Liver (tissue), 9 donors: ENCODE measurements around the gene PSMB10. TPM values are rescaled to one million over a fixed set of nuclear protein-coding genes. Genes with fewer than 3 reads are reported as not detected.

ENCODE experiments used
- DNase-seq: peaks from one replicate; pipeline ENCODE4 v3.0.0-alpha.2; 2017; ENCODE audit warnings: low spot score
- H3K27ac ChIP-seq, 2 donors: one replicate each; pipeline ENCODE4 v1.7.0; 2013; ENCODE audit warnings: inconsistent platforms in 2 of 2, low read length in 2 of 2, control low read depth in 1 of 2, low read depth in 1 of 2, mild to moderate bottlenecking in 1 of 2
- H3K27me3 ChIP-seq, 4 donors: one replicate each; pipeline versions ENCODE4 v1.6.1 to v1.7.0; 2013; ENCODE audit warnings: low read length in 3 of 4, inconsistent platforms in 1 of 4, mild to moderate bottlenecking in 1 of 4, moderate library complexity in 1 of 4; ENCODE audit not compliant: control insufficient read depth in 4 of 4, insufficient read depth in 4 of 4
- H3K36me3 ChIP-seq, 4 donors: one replicate each; pipeline versions ENCODE4 v1.6.1 to v1.7.0; 2013; ENCODE audit warnings: low read length in 3 of 4, mild to moderate bottlenecking in 3 of 4, low read depth in 1 of 4, moderate library complexity in 1 of 4; ENCODE audit not compliant: control insufficient read depth in 4 of 4, insufficient read depth in 3 of 4
- H3K4me1 ChIP-seq, 4 donors: one replicate each; pipeline versions ENCODE4 v1.6.1 to v1.7.0; 2013; ENCODE audit warnings: low read length in 3 of 4, mild to moderate bottlenecking in 3 of 4, moderate library complexity in 1 of 4; ENCODE audit not compliant: control insufficient read depth in 4 of 4, insufficient read depth in 4 of 4
- H3K4me3 ChIP-seq, 3 donors: one replicate each; pipeline versions ENCODE4 v1.6.1 to v1.7.0; 2013; ENCODE audit warnings: low read length in 3 of 3, control low read depth in 1 of 3, low read depth in 1 of 3, mild to moderate bottlenecking in 1 of 3
- H3K9ac ChIP-seq, 2 donors: one replicate each; pipeline ENCODE4 v1.7.0; 2013; ENCODE audit warnings: low read length in 2 of 2, mild to moderate bottlenecking in 2 of 2, moderate library complexity in 2 of 2, control low read depth in 1 of 2, low read depth in 1 of 2
- H3K9me3 ChIP-seq, 4 donors: one replicate each; pipeline versions ENCODE4 v1.6.1 to v1.7.0; 2013; ENCODE audit warnings: low read length in 3 of 4; ENCODE audit not compliant: control insufficient read depth in 4 of 4
- EGR1 ChIP-seq, 2 donors: IDR thresholded peaks; 2 replicates each; pipeline ENCODE4 v1.6.1; 2016 to 2018; ENCODE audit warnings: antibody characterized with exemption in 2 of 2, low read depth in 2 of 2
- FOXA1 ChIP-seq: IDR thresholded peaks from 2 replicates; pipeline ENCODE4 v1.6.1; 2016; ENCODE audit warnings: antibody characterized with exemption
- FOXA2 ChIP-seq: IDR thresholded peaks from 2 replicates; pipeline ENCODE4 v1.6.1; 2016; ENCODE audit warnings: antibody characterized with exemption
- GABPA ChIP-seq, 2 donors: IDR thresholded peaks in 1 of 2; conservative IDR thresholded peaks in 1 of 2; 2 replicates each; pipeline ENCODE4 v1.6.1; 2016; ENCODE audit warnings: antibody characterized with exemption in 2 of 2, mild to moderate bottlenecking in 1 of 2, moderate library complexity in 1 of 2
- HNF4A ChIP-seq, 2 donors: conservative IDR thresholded peaks; 2 replicates each; pipeline ENCODE4 v1.6.1; 2016; ENCODE audit warnings: antibody characterized with exemption in 2 of 2, mild to moderate bottlenecking in 2 of 2
- HNF4G ChIP-seq: IDR thresholded peaks from 2 replicates; pipeline ENCODE4 v1.6.1; 2016; ENCODE audit warnings: antibody characterized with exemption
- JUND ChIP-seq, 2 donors: IDR thresholded peaks; 2 replicates each; pipeline ENCODE4 v1.6.1; 2016; ENCODE audit warnings: antibody characterized with exemption in 2 of 2
- NR2F2 ChIP-seq: IDR thresholded peaks from 2 replicates; pipeline ENCODE4 v1.6.1; 2016; ENCODE audit warnings: antibody characterized with exemption
- RXRA ChIP-seq, 2 donors: IDR thresholded peaks; 2 replicates each; pipeline ENCODE4 v1.6.1; 2017 to 2018; ENCODE audit warnings: antibody characterized with exemption in 2 of 2, mild to moderate bottlenecking in 1 of 2
- SP1 ChIP-seq: IDR thresholded peaks from 2 replicates; pipeline ENCODE4 v1.6.1; 2018; ENCODE audit warnings: antibody characterized with exemption, mild to moderate bottlenecking
- TAF1 ChIP-seq: conservative IDR thresholded peaks from 2 replicates; pipeline ENCODE4 v1.6.1; 2016; ENCODE audit warnings: antibody characterized with exemption, mild to moderate bottlenecking
- YY1 ChIP-seq: IDR thresholded peaks from 2 replicates; pipeline ENCODE4 v1.6.1; 2016; ENCODE audit warnings: antibody characterized with exemption, mild to moderate bottlenecking
- WGBS: extraction: QIAGEN DNeasy Blood & Tissue Kit; methylation state at CpG from one replicate; pipeline ENCODE4 v1.1.7; 2013; 5-methylcytosine and 5-hydroxymethylcytosine counted together
- polyA plus RNA-seq, 2 donors: library from polyadenylated mRNA; stranded (reverse) in 1 of 2; unstranded in 1 of 2; fragments of 200-250 nt in 1 of 2; fragments of >200 nt in 1 of 2; fragmentation: Nextera tagmentation in 1 of 2; extraction: Ambion mirVana in 1 of 2; gene quantifications; one replicate each; pipeline versions ENCODE4 v1.2.1 to v1.2.3, GENCODE V29; 2013 to 2015
- total RNA-seq, 2 donors: library from RNA; depleted of rRNA; stranded (reverse); fragments of >200 nt; gene quantifications; one replicate each; pipeline ENCODE4 v1.2.3, GENCODE V29; 2014
- TF ChIP-seq, protein P1 (sequence below): IDR thresholded peaks from 2 replicates; pipeline ENCODE4 v1.6.1; 2016; ENCODE audit warnings: antibody characterized with exemption
- TF ChIP-seq, protein P2 (sequence below): IDR thresholded peaks from 2 replicates; pipeline ENCODE4 v1.6.1; 2016; ENCODE audit warnings: antibody characterized with exemption
- TF ChIP-seq, protein P3 (sequence below): fragments of 150-350 bp; IDR thresholded peaks from 2 replicates; pipeline ENCODE4 v1.5.1; 2017; ENCODE audit warnings: improper control_type of control experiment, low read depth, low read length; ENCODE audit not compliant: missing input control
- TF ChIP-seq, protein P4 (sequence below): IDR thresholded peaks from 2 replicates; pipeline ENCODE4 v1.6.1; 2016; ENCODE audit warnings: antibody characterized with exemption, mild to moderate bottlenecking
- donor health status: healthy.
- donor health status: healthy.
- donor health status: healthy.
- donor health status: healthy.
- donor health status: healthy.

The PSMB10 gene
- total and polyA plus RNA-seq, 4 donors, result 24.8 to 48.2 (median 32.3) TPM

DNA sequence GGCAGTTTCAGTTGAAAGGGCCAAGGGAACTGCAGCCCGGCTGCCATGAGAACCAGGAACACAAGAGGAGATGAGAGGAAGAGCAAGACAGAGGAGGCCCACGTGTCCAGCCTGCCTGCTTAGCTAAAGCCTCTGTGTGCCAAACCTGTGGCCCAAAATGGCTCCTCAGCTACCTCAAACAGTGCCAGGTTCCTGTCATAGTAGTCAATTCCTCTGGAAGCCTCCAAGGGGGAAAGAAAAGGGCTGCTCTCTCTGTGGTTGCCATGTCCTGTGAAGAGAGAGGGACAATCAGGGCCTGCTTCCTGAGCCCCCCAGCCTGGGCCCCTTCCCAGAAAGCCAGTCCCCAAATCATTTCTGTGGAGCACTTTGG lies 26.6 kb upstream of the PSMB10 start:
- TF ChIP-seq TAF1 (no peak), EGR1 (IDR thresholded peaks at IDR 0.05; ENCODE audit: low read depth in 2 of 2) (no peak), NR2F2 (no peak), RXRA (IDR thresholded peaks at IDR 0.05) (no peak), FOXA1 (no peak), FOXA2 (no peak), SP1 (no peak), GABPA (IDR thresholded peaks at IDR 0.05 in 1 of 2, conservative IDR thresholded peaks at IDR 0.05 in 1 of 2) (no peak), JUND (IDR thresholded peaks at IDR 0.05) (no peak), YY1 (no peak), HNF4A (conservative IDR thresholded peaks at IDR 0.05) (no peak)
- TF ChIP-seq, protein P1, sequence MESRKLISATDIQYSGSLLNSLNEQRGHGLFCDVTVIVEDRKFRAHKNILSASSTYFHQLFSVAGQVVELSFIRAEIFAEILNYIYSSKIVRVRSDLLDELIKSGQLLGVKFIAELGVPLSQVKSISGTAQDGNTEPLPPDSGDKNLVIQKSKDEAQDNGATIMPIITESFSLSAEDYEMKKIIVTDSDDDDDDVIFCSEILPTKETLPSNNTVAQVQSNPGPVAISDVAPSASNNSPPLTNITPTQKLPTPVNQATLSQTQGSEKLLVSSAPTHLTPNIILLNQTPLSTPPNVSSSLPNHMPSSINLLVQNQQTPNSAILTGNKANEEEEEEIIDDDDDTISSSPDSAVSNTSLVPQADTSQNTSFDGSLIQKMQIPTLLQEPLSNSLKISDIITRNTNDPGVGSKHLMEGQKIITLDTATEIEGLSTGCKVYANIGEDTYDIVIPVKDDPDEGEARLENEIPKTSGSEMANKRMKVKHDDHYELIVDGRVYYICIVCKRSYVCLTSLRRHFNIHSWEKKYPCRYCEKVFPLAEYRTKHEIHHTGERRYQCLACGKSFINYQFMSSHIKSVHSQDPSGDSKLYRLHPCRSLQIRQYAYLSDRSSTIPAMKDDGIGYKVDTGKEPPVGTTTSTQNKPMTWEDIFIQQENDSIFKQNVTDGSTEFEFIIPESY, result no peak
- TF ChIP-seq, protein P2, sequence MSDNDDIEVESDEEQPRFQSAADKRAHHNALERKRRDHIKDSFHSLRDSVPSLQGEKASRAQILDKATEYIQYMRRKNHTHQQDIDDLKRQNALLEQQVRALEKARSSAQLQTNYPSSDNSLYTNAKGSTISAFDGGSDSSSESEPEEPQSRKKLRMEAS, result no peak
- WGBS, result 76% methylated on average over 2 of the region's 2 CpGs
- Histone ChIP-seq H3K27me3 (no peaks in the 10 kb centered on the region), H3K9ac (no peak overlapping the region), H3K4me3 (no peak overlapping the region), H3K9me3 (no peaks in the 10 kb centered on the region), H3K27ac (no peak overlapping the region), H3K4me1 (peaks cover 9 to 40% (median 26%) of the 10 kb centered on the region in 4 donors), H3K36me3 (peaks cover 0 to 6% (median 2%) of the 10 kb centered on the region in 4 donors)
- DNase-seq, result no peak

DNA sequence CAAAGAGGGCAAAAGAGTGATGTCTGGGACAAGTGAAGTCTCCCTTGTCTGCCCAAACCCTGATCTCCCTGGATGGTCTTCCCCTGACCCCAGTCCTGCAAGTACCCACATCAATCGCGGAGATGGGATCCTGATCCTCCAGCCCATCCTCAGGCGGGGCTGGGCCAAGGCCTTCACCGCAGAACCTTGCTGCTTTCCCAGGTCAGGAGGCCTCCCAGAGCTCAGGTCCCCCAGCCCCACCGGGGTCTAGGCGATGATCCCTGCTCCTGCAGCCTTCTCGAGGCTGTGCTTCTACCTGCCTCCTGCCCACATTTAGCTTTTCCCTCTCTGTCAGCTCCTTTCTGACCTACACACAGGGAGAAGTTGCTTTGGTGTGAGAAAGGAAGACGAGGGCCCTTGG lies 25.5 kb upstream of the PSMB10 start:
- 93% methylated on average over 8 of the region's 8 CpGs for WGBS
- peaks cover 0 to 13% (median 3%) of the 10 kb centered on the region in 4 donors for H3K36me3 ChIP-seq
- peaks cover 9 to 33% (median 20%) of the 10 kb centered on the region in 4 donors for H3K4me1 ChIP-seq

DNA sequence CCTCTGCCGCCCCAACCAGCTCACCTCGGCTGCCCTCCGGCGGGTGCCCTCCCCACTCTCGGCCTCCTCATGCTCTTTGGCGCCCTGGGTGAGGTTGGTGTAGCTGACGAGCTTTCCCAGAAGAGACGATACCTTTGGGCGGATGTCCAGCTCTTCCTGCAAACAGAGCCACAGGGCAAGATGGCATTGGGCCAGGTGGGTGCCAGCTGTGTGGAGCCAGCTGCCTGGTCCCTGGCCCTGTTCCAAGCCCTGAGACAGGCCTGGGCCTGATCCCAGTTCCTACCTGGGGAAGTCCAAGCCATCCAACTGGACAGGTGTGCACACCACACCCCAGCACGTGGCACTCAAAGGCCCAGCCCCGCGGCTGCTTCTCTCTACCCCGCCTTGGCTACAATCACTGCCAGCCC lies 24.9 kb upstream of the PSMB10 start:
- Histone ChIP-seq H3K27me3 (no peaks in the 10 kb centered on the region), H3K4me1 (peaks cover 9 to 27% (median 14%) of the 10 kb centered on the region in 4 donors), H3K36me3 (peaks cover 0 to 13% (median 3%) of the 10 kb centered on the region in 4 donors), H3K9me3 (no peaks in the 10 kb centered on the region), H3K27ac (peak overlapping the region; percentile 27 to 42), H3K9ac (no peak overlapping the region), H3K4me3 (no peak overlapping the region)
- DNase-seq, result no peak
- 33% methylated on average over 13 of the region's 13 CpGs for WGBS
- TF ChIP-seq YY1, result peak; percentile 26
- TF ChIP-seq, protein P3, sequence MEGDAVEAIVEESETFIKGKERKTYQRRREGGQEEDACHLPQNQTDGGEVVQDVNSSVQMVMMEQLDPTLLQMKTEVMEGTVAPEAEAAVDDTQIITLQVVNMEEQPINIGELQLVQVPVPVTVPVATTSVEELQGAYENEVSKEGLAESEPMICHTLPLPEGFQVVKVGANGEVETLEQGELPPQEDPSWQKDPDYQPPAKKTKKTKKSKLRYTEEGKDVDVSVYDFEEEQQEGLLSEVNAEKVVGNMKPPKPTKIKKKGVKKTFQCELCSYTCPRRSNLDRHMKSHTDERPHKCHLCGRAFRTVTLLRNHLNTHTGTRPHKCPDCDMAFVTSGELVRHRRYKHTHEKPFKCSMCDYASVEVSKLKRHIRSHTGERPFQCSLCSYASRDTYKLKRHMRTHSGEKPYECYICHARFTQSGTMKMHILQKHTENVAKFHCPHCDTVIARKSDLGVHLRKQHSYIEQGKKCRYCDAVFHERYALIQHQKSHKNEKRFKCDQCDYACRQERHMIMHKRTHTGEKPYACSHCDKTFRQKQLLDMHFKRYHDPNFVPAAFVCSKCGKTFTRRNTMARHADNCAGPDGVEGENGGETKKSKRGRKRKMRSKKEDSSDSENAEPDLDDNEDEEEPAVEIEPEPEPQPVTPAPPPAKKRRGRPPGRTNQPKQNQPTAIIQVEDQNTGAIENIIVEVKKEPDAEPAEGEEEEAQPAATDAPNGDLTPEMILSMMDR, result no peak
- TF ChIP-seq, protein P2, result peak; percentile 91
- peak; percentile 95 to 97 for TF ChIP-seq RXRA (IDR thresholded peaks at IDR 0.05)
- peak; percentile 79 for TF ChIP-seq SP1
- no peak for TF ChIP-seq HNF4G
- peak in 1 of 2 donors; percentile 52 for TF ChIP-seq GABPA (IDR thresholded peaks at IDR 0.05 in 1 of 2, conservative IDR thresholded peaks at IDR 0.05 in 1 of 2)
- TF ChIP-seq, protein P4, sequence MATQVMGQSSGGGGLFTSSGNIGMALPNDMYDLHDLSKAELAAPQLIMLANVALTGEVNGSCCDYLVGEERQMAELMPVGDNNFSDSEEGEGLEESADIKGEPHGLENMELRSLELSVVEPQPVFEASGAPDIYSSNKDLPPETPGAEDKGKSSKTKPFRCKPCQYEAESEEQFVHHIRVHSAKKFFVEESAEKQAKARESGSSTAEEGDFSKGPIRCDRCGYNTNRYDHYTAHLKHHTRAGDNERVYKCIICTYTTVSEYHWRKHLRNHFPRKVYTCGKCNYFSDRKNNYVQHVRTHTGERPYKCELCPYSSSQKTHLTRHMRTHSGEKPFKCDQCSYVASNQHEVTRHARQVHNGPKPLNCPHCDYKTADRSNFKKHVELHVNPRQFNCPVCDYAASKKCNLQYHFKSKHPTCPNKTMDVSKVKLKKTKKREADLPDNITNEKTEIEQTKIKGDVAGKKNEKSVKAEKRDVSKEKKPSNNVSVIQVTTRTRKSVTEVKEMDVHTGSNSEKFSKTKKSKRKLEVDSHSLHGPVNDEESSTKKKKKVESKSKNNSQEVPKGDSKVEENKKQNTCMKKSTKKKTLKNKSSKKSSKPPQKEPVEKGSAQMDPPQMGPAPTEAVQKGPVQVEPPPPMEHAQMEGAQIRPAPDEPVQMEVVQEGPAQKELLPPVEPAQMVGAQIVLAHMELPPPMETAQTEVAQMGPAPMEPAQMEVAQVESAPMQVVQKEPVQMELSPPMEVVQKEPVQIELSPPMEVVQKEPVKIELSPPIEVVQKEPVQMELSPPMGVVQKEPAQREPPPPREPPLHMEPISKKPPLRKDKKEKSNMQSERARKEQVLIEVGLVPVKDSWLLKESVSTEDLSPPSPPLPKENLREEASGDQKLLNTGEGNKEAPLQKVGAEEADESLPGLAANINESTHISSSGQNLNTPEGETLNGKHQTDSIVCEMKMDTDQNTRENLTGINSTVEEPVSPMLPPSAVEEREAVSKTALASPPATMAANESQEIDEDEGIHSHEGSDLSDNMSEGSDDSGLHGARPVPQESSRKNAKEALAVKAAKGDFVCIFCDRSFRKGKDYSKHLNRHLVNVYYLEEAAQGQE, result peak; percentile 32
- peak; percentile 18 for TF ChIP-seq FOXA2

More for the DNA sequence above, 25.5 kb upstream of the PSMB10 start:
- Histone ChIP-seq H3K27me3 (no peaks in the 10 kb centered on the region), H3K9me3 (no peaks in the 10 kb centered on the region), H3K4me3 (no peak overlapping the region), H3K9ac (no peak overlapping the region), H3K27ac (peak overlapping the region; percentile 27)
- TF ChIP-seq YY1 (no peak), FOXA2 (no peak), HNF4G (no peak)
- TF ChIP-seq, protein P3, result no peak
- no peak for DNase-seq
